ENCODE measurements around the gene KLHL25.
"Not testable (repeated sequence)": the region's sequence is repeated elsewhere in the genome, so short reads cannot be mapped to it uniquely, and the experiment has no call there.

KLHL25 gene

GRCh38 chr15:85804481-85805170 is 9.9 kb upstream of the KLHL25 start:
- no peaks in the 10 kb centered on the region for H3K36me3 ChIP-seq (ENCODE audit: insufficient read depth, low read length)
- H3K27ac ChIP-seq (ENCODE audit: low read depth, low read length): no peak overlapping the region
- no peaks in the 10 kb centered on the region for H3K79me2 ChIP-seq (ENCODE audit: control insufficient read depth, insufficient read depth, low read length, unreplicated experiment)
- H3K4me3 ChIP-seq (ENCODE audit: low read depth, low read length): no peak overlapping the region
- no peaks in the 10 kb centered on the region for H3K27me3 ChIP-seq (ENCODE audit: insufficient read depth, low read length)
- no peak overlapping the region for H2AFZ ChIP-seq (ENCODE audit: low read length, unreplicated experiment)
- no peaks in the 10 kb centered on the region for H3K4me1 ChIP-seq (ENCODE audit: control insufficient read depth, insufficient read depth, low read length, unreplicated experiment)

GRCh38 chr15:85802617-85803016 is 7.9 kb upstream of the KLHL25 start:
- not testable (repeated sequence) for H2AFZ ChIP-seq (ENCODE audit: low read length, unreplicated experiment); H3K27ac ChIP-seq (ENCODE audit: low read depth, low read length); H3K79me2 ChIP-seq (ENCODE audit: control insufficient read depth, insufficient read depth, low read length, unreplicated experiment); H3K4me1 ChIP-seq (ENCODE audit: control insufficient read depth, insufficient read depth, low read length, unreplicated experiment); H3K27me3 ChIP-seq (ENCODE audit: insufficient read depth, low read length); H3K4me3 ChIP-seq (ENCODE audit: low read depth, low read length); H3K36me3 ChIP-seq (ENCODE audit: insufficient read depth, low read length)

- Histone ChIP-seq H3K4me1 (ENCODE audit: control insufficient read depth, insufficient read depth, low read length, unreplicated experiment) (peaks cover under 1% of the 10 kb centered on the region), H2AFZ (ENCODE audit: low read length, unreplicated experiment) (no peak overlapping the region), H3K4me3 (ENCODE audit: low read depth, low read length) (no peak overlapping the region), H3K36me3 (ENCODE audit: insufficient read depth, low read length) (no peaks in the 10 kb centered on the region), H3K79me2 (ENCODE audit: control insufficient read depth, insufficient read depth, low read length, unreplicated experiment) (no peaks in the 10 kb centered on the region), H3K27me3 (ENCODE audit: insufficient read depth, low read length) (no peaks in the 10 kb centered on the region), H3K27ac (ENCODE audit: low read depth, low read length) (no peak overlapping the region)
Observed at GRCh38 chr15:85800478-85801123, 5.9 kb upstream of the KLHL25 start.

- not testable (repeated sequence) for H3K27ac ChIP-seq (ENCODE audit: low read depth, low read length); H3K27me3 ChIP-seq (ENCODE audit: insufficient read depth, low read length); H3K36me3 ChIP-seq (ENCODE audit: insufficient read depth, low read length); H3K4me3 ChIP-seq (ENCODE audit: low read depth, low read length); H2AFZ ChIP-seq (ENCODE audit: low read length, unreplicated experiment)
- Histone ChIP-seq H3K4me1 (ENCODE audit: control insufficient read depth, insufficient read depth, low read length, unreplicated experiment) (peaks cover 12% of the 10 kb centered on the region), H3K79me2 (ENCODE audit: control insufficient read depth, insufficient read depth, low read length, unreplicated experiment) (peaks cover 23% of the 10 kb centered on the region)
Observed at GRCh38 chr15:85796371-85796770, 1.6 kb upstream of the KLHL25 start.

GRCh38 chr15:85795337-85796305 is 896 bp upstream of the KLHL25 start:
- no peak overlapping the region for H3K27ac ChIP-seq (ENCODE audit: low read depth, low read length)
- no peaks in the 10 kb centered on the region for H3K27me3 ChIP-seq (ENCODE audit: insufficient read depth, low read length)
- H2AFZ ChIP-seq (ENCODE audit: low read length, unreplicated experiment): peak overlapping the region; percentile 93
- H3K36me3 ChIP-seq (ENCODE audit: insufficient read depth, low read length): no peaks in the 10 kb centered on the region
- peak overlapping the region; percentile 79 for H3K4me3 ChIP-seq (ENCODE audit: low read depth, low read length)
- H3K79me2 ChIP-seq (ENCODE audit: control insufficient read depth, insufficient read depth, low read length, unreplicated experiment): peaks cover 23% of the 10 kb centered on the region
- H3K4me1 ChIP-seq (ENCODE audit: control insufficient read depth, insufficient read depth, low read length, unreplicated experiment): peaks cover 12% of the 10 kb centered on the region

GRCh38 chr15:85793641-85794597 is 806 bp downstream of the KLHL25 start:
- Histone ChIP-seq H3K4me1 (ENCODE audit: control insufficient read depth, insufficient read depth, low read length, unreplicated experiment) (peaks cover 12% of the 10 kb centered on the region), H3K79me2 (ENCODE audit: control insufficient read depth, insufficient read depth, low read length, unreplicated experiment) (peaks cover 25% of the 10 kb centered on the region), H3K4me3 (ENCODE audit: low read depth, low read length) (peak overlapping the region; percentile 98), H2AFZ (ENCODE audit: low read length, unreplicated experiment) (peak overlapping the region; percentile 80), H3K36me3 (ENCODE audit: insufficient read depth, low read length) (no peaks in the 10 kb centered on the region), H3K27ac (ENCODE audit: low read depth, low read length) (peak overlapping the region; percentile 52; the same call in 1 of the 2 replicates), H3K27me3 (ENCODE audit: insufficient read depth, low read length) (no peaks in the 10 kb centered on the region)

GRCh38 chr15:85792912-85793590 is 1.7 kb downstream of the KLHL25 start:
- Histone ChIP-seq H3K4me3 (ENCODE audit: low read depth, low read length) (peak overlapping the region; percentile 98), H3K27me3 (ENCODE audit: insufficient read depth, low read length) (no peaks in the 10 kb centered on the region), H2AFZ (ENCODE audit: low read length, unreplicated experiment) (no peak overlapping the region), H3K36me3 (ENCODE audit: insufficient read depth, low read length) (no peaks in the 10 kb centered on the region), H3K27ac (ENCODE audit: low read depth, low read length) (no peak overlapping the region), H3K79me2 (ENCODE audit: control insufficient read depth, insufficient read depth, low read length, unreplicated experiment) (peaks cover 25% of the 10 kb centered on the region), H3K4me1 (ENCODE audit: control insufficient read depth, insufficient read depth, low read length, unreplicated experiment) (peaks cover 12% of the 10 kb centered on the region)

- Histone ChIP-seq H3K27me3 (ENCODE audit: insufficient read depth, low read length) (no peaks in the 10 kb centered on the region), H3K4me1 (ENCODE audit: control insufficient read depth, insufficient read depth, low read length, unreplicated experiment) (peaks cover 12% of the 10 kb centered on the region), H3K79me2 (ENCODE audit: control insufficient read depth, insufficient read depth, low read length, unreplicated experiment) (peaks cover 25% of the 10 kb centered on the region), H3K27ac (ENCODE audit: low read depth, low read length) (no peak overlapping the region), H2AFZ (ENCODE audit: low read length, unreplicated experiment) (no peak overlapping the region), H3K36me3 (ENCODE audit: insufficient read depth, low read length) (no peaks in the 10 kb centered on the region), H3K4me3 (ENCODE audit: low read depth, low read length) (no peak overlapping the region)
Observed at GRCh38 chr15:85792102-85792731, 2.5 kb downstream of the KLHL25 start.

- Histone ChIP-seq H3K27ac (ENCODE audit: low read depth, low read length) (no peak overlapping the region), H3K27me3 (ENCODE audit: insufficient read depth, low read length) (no peaks in the 10 kb centered on the region), H3K4me3 (ENCODE audit: low read depth, low read length) (no peak overlapping the region), H3K4me1 (ENCODE audit: control insufficient read depth, insufficient read depth, low read length, unreplicated experiment) (peaks cover 23% of the 10 kb centered on the region), H2AFZ (ENCODE audit: low read length, unreplicated experiment) (no peak overlapping the region), H3K36me3 (ENCODE audit: insufficient read depth, low read length) (no peaks in the 10 kb centered on the region), H3K79me2 (ENCODE audit: control insufficient read depth, insufficient read depth, low read length, unreplicated experiment) (peaks cover 28% of the 10 kb centered on the region)
Observed at GRCh38 chr15:85789496-85789875, 5.2 kb downstream of the KLHL25 start.
